ENCODE data around the gene PROM1. TPM values are rescaled to one million over a fixed set of nuclear protein-coding genes. Genes with fewer than 3 reads are reported as not detected.

PROM1 gene
- total RNA-seq, 1 donor from 2014 or later, result 2.9 TPM

DNA sequence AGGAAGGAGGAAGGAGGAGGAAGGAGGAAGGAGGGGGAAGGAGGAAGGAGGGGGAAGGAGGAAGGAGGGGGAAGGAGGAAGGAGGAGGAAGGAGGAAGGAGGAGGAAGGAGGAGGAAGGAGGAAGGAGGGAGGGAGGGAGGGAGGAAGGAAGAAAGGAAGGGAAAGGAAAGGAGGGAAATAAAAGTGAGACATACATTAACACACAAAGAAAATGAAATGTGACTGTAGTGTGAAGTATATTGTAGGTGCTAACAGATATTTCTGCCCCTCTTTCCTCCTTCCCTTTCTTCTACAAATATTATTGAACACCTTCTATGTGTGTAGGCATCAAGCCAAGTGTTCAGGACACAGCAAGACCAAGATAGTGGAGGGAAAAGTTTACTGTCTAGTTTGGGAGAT, 26.4 kb upstream of the PROM1 start:
- Histone ChIP-seq H3K4me3 (no peak overlapping the region), H3K4me1 (no peaks in the 10 kb centered on the region), H3K27me3 (ENCODE audit: low read depth) (no peaks in the 10 kb centered on the region), H3K9me3 (replicated peaks) (no peaks in the 10 kb centered on the region), H3K27ac (replicated peaks) (no peak overlapping the region), H3K36me3 (no peaks in the 10 kb centered on the region)
- no peak for DNase-seq
- TF ChIP-seq, protein P1, sequence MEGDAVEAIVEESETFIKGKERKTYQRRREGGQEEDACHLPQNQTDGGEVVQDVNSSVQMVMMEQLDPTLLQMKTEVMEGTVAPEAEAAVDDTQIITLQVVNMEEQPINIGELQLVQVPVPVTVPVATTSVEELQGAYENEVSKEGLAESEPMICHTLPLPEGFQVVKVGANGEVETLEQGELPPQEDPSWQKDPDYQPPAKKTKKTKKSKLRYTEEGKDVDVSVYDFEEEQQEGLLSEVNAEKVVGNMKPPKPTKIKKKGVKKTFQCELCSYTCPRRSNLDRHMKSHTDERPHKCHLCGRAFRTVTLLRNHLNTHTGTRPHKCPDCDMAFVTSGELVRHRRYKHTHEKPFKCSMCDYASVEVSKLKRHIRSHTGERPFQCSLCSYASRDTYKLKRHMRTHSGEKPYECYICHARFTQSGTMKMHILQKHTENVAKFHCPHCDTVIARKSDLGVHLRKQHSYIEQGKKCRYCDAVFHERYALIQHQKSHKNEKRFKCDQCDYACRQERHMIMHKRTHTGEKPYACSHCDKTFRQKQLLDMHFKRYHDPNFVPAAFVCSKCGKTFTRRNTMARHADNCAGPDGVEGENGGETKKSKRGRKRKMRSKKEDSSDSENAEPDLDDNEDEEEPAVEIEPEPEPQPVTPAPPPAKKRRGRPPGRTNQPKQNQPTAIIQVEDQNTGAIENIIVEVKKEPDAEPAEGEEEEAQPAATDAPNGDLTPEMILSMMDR (IDR thresholded peaks at IDR 0.05; ENCODE audit: borderline replicate concordance), result no peak
- intact Hi-C loops (cut with micrococcal nuclease), result no loop called here

DNA sequence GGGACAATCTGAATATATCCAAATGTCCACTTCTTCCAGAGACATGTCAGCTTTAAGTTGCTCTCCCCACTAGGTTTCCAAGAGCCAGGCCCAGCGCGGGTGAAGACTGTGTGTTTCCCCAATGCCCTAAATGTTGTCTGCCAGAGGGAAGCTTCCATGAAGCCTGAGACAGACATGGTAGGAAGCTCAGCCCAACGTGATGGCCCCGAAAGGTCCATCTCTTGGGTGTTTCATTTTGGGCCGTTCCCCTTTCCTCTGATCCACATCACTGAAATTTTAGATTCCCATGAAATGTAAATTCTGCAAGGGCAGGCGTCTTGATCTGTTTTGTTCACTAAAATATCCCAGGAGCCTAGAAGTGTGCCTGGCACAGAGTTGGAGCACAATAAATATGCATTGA, 25.4 kb upstream of the PROM1 start:
- Histone ChIP-seq H3K9me3 (replicated peaks) (no peaks in the 10 kb centered on the region), H3K27ac (replicated peaks) (no peak overlapping the region), H3K27me3 (ENCODE audit: low read depth) (no peaks in the 10 kb centered on the region), H3K36me3 (no peaks in the 10 kb centered on the region), H3K4me1 (peaks cover 9% of the 10 kb centered on the region), H3K4me3 (no peak overlapping the region)
- TF ChIP-seq, protein P1 (IDR thresholded peaks at IDR 0.05; ENCODE audit: borderline replicate concordance), result no peak
- intact Hi-C loops (cut with micrococcal nuclease), result no loop called here
- no peak for DNase-seq

DNA sequence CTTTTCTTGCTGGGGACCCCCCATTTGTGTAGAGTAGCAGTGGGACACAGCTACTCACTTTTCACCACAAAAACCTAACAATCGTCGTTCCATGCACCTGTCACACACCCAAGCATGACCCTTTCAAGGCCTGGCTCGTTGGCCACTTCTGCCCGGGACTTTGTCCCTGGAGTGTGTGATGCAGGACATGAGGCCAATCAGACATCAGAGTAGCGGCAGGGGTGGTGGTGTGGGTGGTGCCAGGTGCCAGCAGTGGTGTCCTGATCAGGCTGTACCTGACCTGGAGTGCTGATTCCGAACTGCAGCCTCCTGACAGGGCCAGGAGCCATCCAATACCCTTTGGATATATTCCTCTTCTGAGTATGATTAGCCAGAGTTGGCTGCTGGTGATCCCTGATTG, 23.1 kb upstream of the PROM1 start:
- TF ChIP-seq, protein P1 (IDR thresholded peaks at IDR 0.05; ENCODE audit: borderline replicate concordance), result no peak
- Histone ChIP-seq H3K27ac (replicated peaks) (no peak overlapping the region), H3K4me3 (no peak overlapping the region), H3K4me1 (peaks cover 11% of the 10 kb centered on the region), H3K36me3 (no peaks in the 10 kb centered on the region), H3K9me3 (replicated peaks) (no peaks in the 10 kb centered on the region), H3K27me3 (ENCODE audit: low read depth) (no peaks in the 10 kb centered on the region)
- intact Hi-C loops (cut with micrococcal nuclease), result no loop called here
- no peak for DNase-seq

DNA sequence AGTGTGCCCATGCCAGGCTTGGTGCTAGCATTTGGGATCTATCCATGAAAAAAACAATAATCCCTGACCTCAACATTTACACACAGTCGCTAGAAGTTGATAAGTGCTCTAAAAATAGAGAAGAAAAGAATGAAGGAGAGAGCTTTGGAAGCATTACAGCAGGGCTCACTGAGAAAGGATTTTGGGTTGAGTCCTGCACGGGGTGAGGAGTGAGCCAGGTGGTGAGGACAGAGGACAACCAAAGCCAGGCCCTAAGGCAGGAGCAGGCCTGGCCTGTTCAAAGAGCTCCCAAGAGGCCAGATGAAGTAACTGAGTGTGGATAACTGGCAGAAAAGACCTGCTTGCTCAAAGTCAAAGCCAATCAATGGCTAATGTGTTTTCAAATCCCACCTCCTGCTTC, 20.7 kb upstream of the PROM1 start:
- peak overlapping the region; percentile 45 for H3K27ac ChIP-seq (replicated peaks)
- no peak overlapping the region for H3K4me3 ChIP-seq
- intact Hi-C loops (cut with micrococcal nuclease), result no loop called here
- no peaks in the 10 kb centered on the region for H3K36me3 ChIP-seq
- H3K9me3 ChIP-seq (replicated peaks), result no peaks in the 10 kb centered on the region
- no peak for DNase-seq
- no peaks in the 10 kb centered on the region for H3K27me3 ChIP-seq (ENCODE audit: low read depth)
- H3K4me1 ChIP-seq, result peaks cover 11% of the 10 kb centered on the region
- TF ChIP-seq, protein P1 (IDR thresholded peaks at IDR 0.05; ENCODE audit: borderline replicate concordance), result no peak

DNA sequence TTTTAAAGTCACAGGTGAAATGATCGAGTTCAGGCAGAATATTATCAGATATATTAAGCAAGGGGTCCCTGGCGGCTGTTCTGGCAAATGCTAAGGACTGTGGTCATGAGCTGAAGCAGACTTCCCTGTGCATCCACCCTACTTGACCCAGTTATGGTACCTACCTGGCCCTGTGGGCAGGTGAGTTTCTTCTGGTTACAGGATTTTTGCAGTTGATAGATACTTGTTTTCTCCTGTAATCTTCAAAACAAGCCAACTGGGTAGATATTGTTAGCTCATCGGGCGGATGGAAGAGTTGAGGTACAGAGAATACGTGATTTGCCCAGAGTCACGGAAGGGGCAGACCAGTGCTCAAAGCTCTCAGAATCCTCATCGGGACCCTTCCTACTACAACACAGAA, 18.5 kb upstream of the PROM1 start:
- no peak overlapping the region for H3K27ac ChIP-seq (replicated peaks)
- DNase-seq, result no peak
- no peak overlapping the region for H3K4me3 ChIP-seq
- TF ChIP-seq, protein P1 (IDR thresholded peaks at IDR 0.05; ENCODE audit: borderline replicate concordance), result no peak
- no peaks in the 10 kb centered on the region for H3K9me3 ChIP-seq (replicated peaks)
- intact Hi-C loops (cut with micrococcal nuclease), result no loop called here
- H3K4me1 ChIP-seq, result peaks cover 11% of the 10 kb centered on the region
- no peaks in the 10 kb centered on the region for H3K36me3 ChIP-seq
- H3K27me3 ChIP-seq (ENCODE audit: low read depth), result no peaks in the 10 kb centered on the region

DNA sequence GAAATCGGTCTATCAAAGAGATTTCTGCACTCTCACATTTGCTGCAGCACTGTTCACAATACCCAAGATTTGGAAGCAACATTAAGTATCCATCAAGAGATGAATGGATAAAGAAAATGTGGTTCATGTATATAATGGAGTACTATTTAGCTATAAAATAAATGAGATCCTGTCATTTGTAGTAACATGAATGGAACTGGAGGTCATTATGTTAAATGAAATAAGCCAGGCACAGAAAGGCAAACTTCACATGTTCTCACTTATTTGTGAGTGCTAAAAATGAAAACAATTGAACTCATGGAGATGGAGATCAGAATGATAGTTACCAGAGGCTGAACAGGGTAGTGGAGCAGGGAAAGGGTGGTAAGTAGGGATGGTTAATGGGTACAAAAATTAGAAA, 17.0 kb upstream of the PROM1 start:
- Histone ChIP-seq H3K4me1 (peaks cover 11% of the 10 kb centered on the region), H3K36me3 (no peaks in the 10 kb centered on the region), H3K27me3 (ENCODE audit: low read depth) (no peaks in the 10 kb centered on the region), H3K27ac (replicated peaks) (no peak overlapping the region), H3K4me3 (no peak overlapping the region), H3K9me3 (replicated peaks) (no peaks in the 10 kb centered on the region)
- TF ChIP-seq, protein P1 (IDR thresholded peaks at IDR 0.05; ENCODE audit: borderline replicate concordance), result no peak
- no peak for DNase-seq
- intact Hi-C loops (cut with micrococcal nuclease), result no loop called here

Data from left ventricle myocardium inferior (tissue), 1 donor.